ENCODE data around the gene RIPK3.

Gene RIPK3

GRCh38 chr14:24300326-24300980, 39.3 kb downstream of the RIPK3 start:
- DNase-seq, result no peak

- DNase-seq, result peak; percentile 88
Observed at GRCh38 chr14:24299255-24300191, 40.3 kb downstream of the RIPK3 start, which contains the start of the genes DHRS1 and NOP9. Gene DHRS1 (minus strand): TSS chr14:24299780. CDS start chr14:24299106, 674 bp downstream. Gene NOP9 (plus strand): TSS chr14:24299850. CDS start chr14:24299955, 105 bp downstream.

DNA sequence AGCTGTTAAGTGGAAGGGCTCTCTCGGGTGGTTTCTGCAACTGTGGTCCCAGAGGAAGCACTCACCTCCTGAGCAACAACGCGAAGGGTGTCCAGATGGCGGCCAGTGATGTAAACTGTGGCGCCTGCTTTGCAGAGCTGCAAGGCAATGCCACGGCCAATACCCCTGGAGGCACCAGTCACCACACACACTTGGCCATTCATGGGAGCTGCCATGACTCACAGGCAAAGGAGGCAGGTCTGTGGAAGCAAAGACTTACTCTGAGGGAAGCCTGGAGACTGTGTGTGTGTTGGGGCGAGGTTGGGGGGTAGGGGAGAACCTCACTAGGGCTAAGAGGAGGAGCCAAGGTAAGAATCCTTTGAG, 40.9 kb downstream of the RIPK3 start:
- peak; percentile 45 for DNase-seq

DNA sequence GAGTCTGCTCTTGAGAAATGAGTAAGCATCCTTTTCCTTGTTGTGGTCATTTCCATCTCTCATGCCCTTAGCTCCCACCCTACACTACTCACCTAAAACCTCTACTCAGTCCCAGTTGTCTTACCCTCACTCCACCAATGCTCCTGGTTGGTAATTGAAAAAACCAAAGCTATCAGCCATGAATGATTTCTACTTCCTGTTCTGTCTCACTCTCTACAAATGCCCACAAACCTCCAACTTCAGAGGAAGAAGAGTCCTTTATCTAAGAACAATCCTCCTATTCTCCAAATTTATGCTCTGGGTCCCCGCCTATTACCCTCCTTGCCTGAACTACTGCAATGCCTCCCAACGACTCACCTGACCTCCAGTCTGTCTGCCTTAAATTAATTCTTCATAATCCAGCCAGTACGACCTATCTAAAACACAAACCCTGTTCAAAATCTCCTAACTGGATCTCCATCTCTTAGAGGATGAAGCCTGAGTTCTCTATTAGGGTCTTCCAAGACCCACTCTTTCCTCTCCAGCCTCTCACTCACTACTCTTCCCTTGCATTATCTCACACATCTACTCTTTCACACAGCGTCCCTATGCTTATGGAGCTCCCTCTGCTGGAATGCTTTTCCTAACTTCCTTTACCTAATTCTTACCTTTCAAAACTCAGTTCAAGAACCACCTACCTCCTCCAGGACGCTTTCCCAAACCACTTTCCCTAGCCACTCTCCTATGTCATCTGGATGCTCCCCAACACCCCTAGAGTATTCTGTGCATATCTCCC, 42.4 kb downstream of the RIPK3 start:
- DNase-seq, result peak; percentile 23

DNA sequence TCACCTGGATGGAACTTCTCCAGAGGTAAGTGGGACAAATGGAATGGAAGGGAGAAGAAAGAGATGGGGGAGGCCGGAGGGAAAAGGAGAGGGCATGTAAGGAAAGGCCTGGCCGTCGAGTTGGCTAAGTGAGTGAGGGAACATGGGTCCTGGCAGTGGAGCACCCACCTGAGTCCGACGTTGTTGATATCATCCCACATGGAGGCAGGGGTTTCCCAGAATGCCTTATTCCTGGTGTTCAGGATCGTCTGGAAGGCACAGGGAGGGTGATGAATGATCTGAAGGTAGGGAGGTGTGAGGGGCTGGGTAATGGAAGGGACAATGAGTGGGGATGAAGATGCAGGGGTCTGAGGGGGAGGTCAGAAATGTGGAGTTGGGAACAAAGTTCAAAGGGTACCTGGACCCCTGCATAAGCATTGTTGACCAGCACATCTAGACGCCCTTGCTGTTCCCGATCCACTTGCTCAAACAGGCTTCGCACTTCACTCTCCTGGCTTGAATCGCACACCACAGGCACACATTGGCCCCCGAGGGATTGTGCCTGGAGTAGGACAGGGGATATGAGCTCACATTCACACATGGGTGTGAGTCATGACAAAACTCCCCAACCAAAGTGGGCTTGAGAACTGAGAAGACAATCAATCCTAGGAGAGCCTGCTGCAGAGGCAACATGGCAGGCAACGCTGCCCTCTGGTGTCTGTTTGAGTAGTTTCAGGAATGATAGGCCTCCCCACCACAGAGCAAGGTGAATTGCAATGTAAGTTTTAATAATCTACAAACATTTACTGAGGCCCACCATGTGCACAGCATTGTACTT, 43.2 kb downstream of the RIPK3 start:
- peak; percentile 93 for DNase-seq

DNA sequence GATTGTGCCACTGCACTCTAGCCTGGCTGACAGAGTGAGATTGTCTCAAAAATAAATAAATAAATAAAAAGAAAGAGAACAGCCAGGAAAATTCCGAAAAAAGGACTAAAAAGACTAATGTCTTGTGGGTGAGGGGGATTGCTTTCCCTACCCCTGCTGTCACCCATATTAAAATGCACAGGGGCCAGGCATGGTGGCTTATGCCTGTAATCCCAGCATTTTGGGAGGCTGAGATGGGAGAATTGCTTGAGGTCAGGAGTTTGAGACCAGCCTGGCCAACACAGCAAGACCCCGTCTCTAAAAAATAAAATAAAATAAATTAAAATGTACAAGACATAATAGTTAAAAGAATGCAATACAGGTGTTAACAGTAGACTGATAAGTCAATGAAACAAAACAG, 46.3 kb downstream of the RIPK3 start:
- no peak for DNase-seq

- no peak for DNase-seq
Observed at GRCh38 chr14:24292118-24292807, 47.5 kb downstream of the RIPK3 start.

DNA sequence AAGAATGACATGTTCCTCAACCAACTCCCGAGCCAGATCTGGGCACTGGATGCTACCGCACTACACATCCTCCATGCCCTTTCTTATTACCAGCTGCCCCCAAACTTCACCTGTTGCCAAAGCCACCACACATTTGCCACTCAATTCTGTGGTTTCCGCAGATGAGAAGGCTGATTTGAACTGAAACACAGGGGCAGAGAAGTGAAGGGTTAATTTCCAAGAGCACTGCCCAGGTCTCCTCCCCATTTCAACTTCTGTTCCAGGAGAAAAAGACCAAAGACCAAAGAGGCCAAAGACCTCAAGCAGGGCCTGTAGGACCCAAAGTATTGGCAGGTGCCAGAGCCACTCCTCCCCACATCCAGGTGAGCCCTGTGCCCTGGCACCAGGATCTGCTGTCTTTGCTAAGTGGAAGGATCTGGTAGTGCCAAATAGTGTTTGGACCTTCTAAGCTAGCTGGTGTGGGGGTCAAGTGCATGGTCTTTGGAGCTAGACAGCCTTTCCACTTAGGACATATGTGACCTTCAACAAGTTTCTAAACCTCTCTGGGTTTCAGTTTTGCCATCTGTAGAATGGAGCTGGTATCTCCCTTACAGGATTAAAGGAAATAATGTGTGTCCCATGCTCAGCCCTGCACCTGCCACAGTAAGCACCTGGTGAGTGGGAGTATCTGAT, 48.2 kb downstream of the RIPK3 start:
- DNase-seq, result no peak

- no peak for DNase-seq
Observed at GRCh38 chr14:24290746-24291145, 49.0 kb downstream of the RIPK3 start.

GRCh38 chr14:24289649-24290280, 50.0 kb downstream of the RIPK3 start:
- no peak for DNase-seq

DNA sequence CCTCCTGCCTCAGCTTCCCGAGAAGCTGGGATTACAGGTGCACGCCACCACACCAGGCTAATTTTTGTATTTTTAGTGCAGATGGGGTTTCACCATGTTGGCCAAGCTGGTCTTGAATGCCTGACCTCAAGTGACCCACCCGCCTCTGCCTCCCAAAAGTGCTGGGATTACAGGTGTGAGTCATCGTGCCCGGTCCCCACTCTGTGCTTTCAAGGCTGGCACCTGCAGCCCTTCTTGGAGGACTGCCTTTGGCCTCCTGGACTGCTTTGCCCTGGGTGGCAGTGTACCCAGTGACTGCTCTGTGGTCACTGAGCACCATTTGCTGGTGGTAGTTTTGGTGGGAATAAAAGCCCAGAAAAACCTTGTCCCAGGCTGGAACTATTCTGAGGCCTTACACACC, 52.8 kb downstream of the RIPK3 start:
- DNase-seq, result no peak

All from fibroblast of skin of scalp (primary cell).